ENCODE results near the gene UBE2C. TPM values are rescaled to one million over a fixed set of nuclear protein-coding genes. Genes with fewer than 3 reads are reported as not detected.
"Not testable (repeated sequence)": the region's sequence is repeated elsewhere in the genome, so short reads cannot be mapped to it uniquely, and the experiment has no call there.

Gene UBE2C
- polyA plus RNA-seq = 1 to 10 TPM in 2 of 3 donors, not detected in 1; 1.9 to 2.0 TPM

DNA sequence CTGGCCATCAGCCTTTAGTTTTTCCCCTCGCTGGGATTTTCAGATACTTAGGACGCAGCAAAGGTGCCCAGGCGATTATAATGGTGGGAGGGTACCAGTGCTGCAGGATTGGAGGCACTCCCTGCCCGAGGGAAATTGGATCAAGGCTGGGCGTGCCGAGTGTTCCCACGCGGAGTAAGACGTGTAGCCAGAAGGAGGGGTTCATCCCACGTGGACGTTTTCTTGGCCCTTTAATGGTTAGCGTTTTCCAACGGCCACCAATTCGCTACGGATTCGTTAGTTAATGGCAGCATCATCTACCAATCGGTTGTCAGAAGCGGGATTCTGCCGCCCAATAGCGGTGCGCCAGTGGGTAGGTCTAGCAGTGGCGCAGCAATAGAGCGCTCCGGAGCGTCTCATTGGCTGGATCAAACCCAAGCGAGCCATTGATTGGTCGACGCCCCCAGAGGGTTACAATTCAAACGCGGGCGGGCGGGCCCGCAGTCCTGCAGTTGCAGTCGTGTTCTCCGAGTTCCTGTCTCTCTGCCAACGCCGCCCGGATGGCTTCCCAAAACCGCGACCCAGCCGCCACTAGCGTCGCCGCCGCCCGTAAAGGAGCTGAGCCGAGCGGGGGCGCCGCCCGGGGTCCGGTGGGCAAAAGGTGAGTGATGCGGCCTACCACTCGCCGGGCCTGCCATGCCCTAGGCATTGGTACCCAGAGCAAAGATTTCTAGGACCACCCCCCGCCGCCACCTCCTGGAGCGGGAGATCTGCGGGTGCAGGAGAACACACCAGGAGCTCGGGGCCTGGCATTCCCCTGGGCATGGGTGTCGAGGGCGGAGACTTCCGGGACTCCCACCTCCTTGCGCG is at the start of gene UBE2C:
Gene UBE2C, plus strand, starts transcription at position 488 of the 849 bp plus-strand sequence. Its CDS starts 52 bp downstream, at position 540.
- peaks cover 3 to 7% (median 5%) of the 10 kb centered on the region in 3 donors for H3K27me3 Mint-ChIP-seq (ENCODE audit: low read depth in 3 of 3)
- peaks cover 13 to 25% of the 10 kb centered on the region in 2 donors for H3K4me1 Mint-ChIP-seq
- DNase-seq = peak; percentile 94
- H3K4me3 Mint-ChIP-seq = peak within 1 kb of the TSS; percentile 84 to 88 (median 85)
- peaks cover 5 to 9% (median 9%) of the 10 kb centered on the region in 3 donors for H3K36me3 Mint-ChIP-seq
- H3K9me3 Mint-ChIP-seq = no peaks in the 10 kb centered on the region
- H3K27ac Mint-ChIP-seq = peak within 1 kb of the TSS; percentile 46 to 81 (median 74)

GRCh38 chr20:45764618-45765282 is 47.7 kb upstream of the UBE2C start:
- not testable (repeated sequence) for H3K27ac Mint-ChIP-seq; H3K4me3 Mint-ChIP-seq; H3K36me3 Mint-ChIP-seq; DNase-seq; H3K4me1 Mint-ChIP-seq; H3K27me3 Mint-ChIP-seq (ENCODE audit: low read depth in 3 of 3); H3K9me3 Mint-ChIP-seq

GRCh38 chr20:45765307-45765875 is 47.1 kb upstream of the UBE2C start:
- Mint-ChIP-seq H3K27ac (no peak overlapping the region), H3K9me3 (no peaks in the 10 kb centered on the region), H3K36me3 (no peaks in the 10 kb centered on the region), H3K4me1 (no peaks in the 10 kb centered on the region), H3K4me3 (no peak overlapping the region), H3K27me3 (ENCODE audit: low read depth in 3 of 3) (peaks cover 0 to 3% (median 0%) of the 10 kb centered on the region in 3 donors)
- no peak for DNase-seq

- peaks cover 0 to 3% (median 0%) of the 10 kb centered on the region in 3 donors for H3K27me3 Mint-ChIP-seq (ENCODE audit: low read depth in 3 of 3)
- H3K4me1 Mint-ChIP-seq = no peaks in the 10 kb centered on the region
- H3K36me3 Mint-ChIP-seq = no peaks in the 10 kb centered on the region
- DNase-seq = no peak
- H3K4me3 Mint-ChIP-seq = no peak overlapping the region
- no peaks in the 10 kb centered on the region for H3K9me3 Mint-ChIP-seq
- no peak overlapping the region for H3K27ac Mint-ChIP-seq
Observed at GRCh38 chr20:45765980-45766379, 46.5 kb upstream of the UBE2C start.

- Mint-ChIP-seq H3K27me3 (ENCODE audit: low read depth in 3 of 3) (peaks cover 1 to 3% (median 2%) of the 10 kb centered on the region in 3 donors), H3K4me3 (no peak overlapping the region), H3K4me1 (no peaks in the 10 kb centered on the region), H3K36me3 (no peaks in the 10 kb centered on the region), H3K27ac (no peak overlapping the region), H3K9me3 (no peaks in the 10 kb centered on the region)
- no peak for DNase-seq
Observed at GRCh38 chr20:45768479-45768878, 44.0 kb upstream of the UBE2C start.

DNA sequence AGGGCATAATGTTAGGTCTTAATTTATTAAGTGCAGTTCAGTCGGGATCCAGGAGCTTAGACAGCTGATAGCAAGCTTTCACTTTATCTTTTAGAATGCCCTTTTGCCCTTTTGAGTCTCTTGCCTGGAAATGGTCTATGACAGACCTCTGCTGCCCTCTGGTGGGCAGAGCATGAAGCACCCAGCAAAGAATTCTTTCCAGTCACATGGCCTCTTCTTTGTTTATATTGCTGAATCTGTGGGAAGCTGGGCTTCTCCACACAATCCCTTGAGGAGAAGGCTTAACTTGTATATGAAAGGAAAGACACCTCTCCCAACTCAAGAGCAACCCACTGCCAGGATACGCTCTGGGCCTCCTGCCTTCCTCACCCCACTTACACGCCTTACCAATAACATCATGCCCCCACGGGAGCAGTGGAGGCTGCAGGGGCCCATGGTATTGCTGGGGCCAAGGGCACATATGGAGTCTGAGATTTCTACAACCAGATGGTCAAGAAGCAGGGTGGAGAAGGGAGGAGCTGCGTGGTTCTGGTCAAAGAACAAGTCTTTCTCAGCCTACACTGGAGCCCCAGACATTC is 41.2 kb upstream of the UBE2C start:
- peaks cover 0 to 8% (median 4%) of the 10 kb centered on the region in 3 donors for H3K27me3 Mint-ChIP-seq (ENCODE audit: low read depth in 3 of 3)
- no peaks in the 10 kb centered on the region for H3K4me1 Mint-ChIP-seq
- H3K9me3 Mint-ChIP-seq = no peaks in the 10 kb centered on the region
- DNase-seq = peak; percentile 66 to 74 (median 68)
- no peaks in the 10 kb centered on the region for H3K36me3 Mint-ChIP-seq
- H3K27ac Mint-ChIP-seq = peak overlapping the region in 1 of 6 donors; percentile 6
- no peak overlapping the region for H3K4me3 Mint-ChIP-seq

DNA sequence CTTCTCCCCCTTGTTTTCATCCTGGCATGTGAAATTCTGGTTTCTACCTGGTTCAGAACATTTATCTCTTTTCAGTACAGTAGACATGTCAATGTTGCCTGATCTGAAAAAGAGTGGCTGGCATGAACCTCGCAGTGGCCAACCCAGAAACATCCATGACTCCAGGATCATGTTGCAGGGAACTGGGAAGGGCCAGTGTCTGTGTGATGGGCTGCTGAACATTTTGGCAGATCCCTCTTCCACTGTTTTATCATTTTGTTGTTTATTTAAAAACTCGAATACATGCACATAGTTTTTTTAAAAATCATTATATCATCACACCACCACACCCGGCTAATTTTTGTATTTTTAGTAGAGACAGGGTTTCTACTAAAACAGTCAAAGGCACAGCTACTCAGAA is 39.8 kb upstream of the UBE2C start:
- Mint-ChIP-seq H3K36me3 (no peaks in the 10 kb centered on the region), H3K4me1 (no peaks in the 10 kb centered on the region), H3K27ac (no peak overlapping the region), H3K4me3 (no peak overlapping the region), H3K9me3 (no peaks in the 10 kb centered on the region), H3K27me3 (ENCODE audit: low read depth in 3 of 3) (peaks cover 0 to 8% (median 4%) of the 10 kb centered on the region in 3 donors)
- DNase-seq = no peak

GRCh38 chr20:45774945-45775344 is 37.5 kb upstream of the UBE2C start:
- Mint-ChIP-seq H3K27me3 (ENCODE audit: low read depth in 3 of 3) (peaks cover 0 to 8% (median 4%) of the 10 kb centered on the region in 3 donors), H3K9me3 (no peaks in the 10 kb centered on the region), H3K27ac (peak overlapping the region in 1 of 6 donors; percentile 8), H3K4me1 (no peaks in the 10 kb centered on the region), H3K36me3 (no peaks in the 10 kb centered on the region), H3K4me3 (no peak overlapping the region)
- DNase-seq = no peak

- Mint-ChIP-seq H3K4me3 (no peak overlapping the region), H3K9me3 (no peaks in the 10 kb centered on the region), H3K27me3 (ENCODE audit: low read depth in 3 of 3) (peaks cover 0 to 8% (median 4%) of the 10 kb centered on the region in 3 donors), H3K27ac (no peak overlapping the region), H3K4me1 (no peaks in the 10 kb centered on the region), H3K36me3 (no peaks in the 10 kb centered on the region)
- DNase-seq = no peak
Observed at GRCh38 chr20:45775411-45775810, 37.0 kb upstream of the UBE2C start.

DNA sequence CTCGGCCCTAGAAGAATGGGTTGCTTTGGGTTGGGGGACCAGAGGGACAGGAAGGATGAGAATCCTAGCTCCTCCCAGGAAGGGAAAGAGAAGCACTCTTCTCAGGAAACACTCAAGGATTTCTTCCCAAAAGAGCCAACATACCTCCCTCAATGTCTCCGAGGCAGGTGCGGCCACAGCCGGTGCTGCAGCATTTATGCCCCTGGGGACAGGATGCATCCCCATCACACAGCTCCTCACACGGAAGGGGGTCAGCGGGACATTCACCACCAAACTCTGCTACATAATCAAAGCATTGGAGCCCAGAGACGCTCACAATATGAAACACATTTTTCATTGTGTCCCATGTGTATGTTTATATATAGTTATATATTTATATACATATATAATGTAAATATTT is 35.5 kb upstream of the UBE2C start:
- no peak for DNase-seq
- no peaks in the 10 kb centered on the region for H3K4me1 Mint-ChIP-seq
- H3K36me3 Mint-ChIP-seq = no peaks in the 10 kb centered on the region
- H3K27ac Mint-ChIP-seq = no peak overlapping the region
- no peak overlapping the region for H3K4me3 Mint-ChIP-seq
- no peaks in the 10 kb centered on the region for H3K9me3 Mint-ChIP-seq
- peaks cover 0 to 8% (median 2%) of the 10 kb centered on the region in 3 donors for H3K27me3 Mint-ChIP-seq (ENCODE audit: low read depth in 3 of 3)

- no peak overlapping the region for H3K4me3 Mint-ChIP-seq
- no peaks in the 10 kb centered on the region for H3K36me3 Mint-ChIP-seq
- H3K4me1 Mint-ChIP-seq = no peaks in the 10 kb centered on the region
- DNase-seq = no peak
- H3K9me3 Mint-ChIP-seq = no peaks in the 10 kb centered on the region
- no peak overlapping the region for H3K27ac Mint-ChIP-seq
- H3K27me3 Mint-ChIP-seq (ENCODE audit: low read depth in 3 of 3) = peaks cover 0 to 5% (median 5%) of the 10 kb centered on the region in 3 donors
Observed at GRCh38 chr20:45779011-45779915, 33.2 kb upstream of the UBE2C start.

DNA sequence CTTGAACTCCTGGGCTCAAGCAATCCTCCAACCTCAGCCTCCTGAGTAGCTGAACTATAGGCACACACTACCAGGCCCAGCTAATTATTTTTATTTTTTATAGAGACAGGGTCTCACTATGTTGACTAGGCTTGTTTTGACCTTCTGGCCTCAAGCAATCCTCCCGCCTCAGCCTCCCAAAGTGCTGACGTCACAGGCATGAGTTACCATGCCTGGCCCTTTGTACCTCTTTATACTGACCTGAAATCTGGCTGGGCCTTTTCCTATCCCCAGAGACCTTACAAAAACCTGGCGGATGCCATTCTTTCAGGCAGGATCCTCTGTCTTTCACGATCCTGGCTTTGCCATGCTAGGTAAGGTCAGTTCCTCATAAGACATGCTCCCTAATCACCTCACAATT is 32.3 kb upstream of the UBE2C start:
- DNase-seq = no peak
- Mint-ChIP-seq H3K9me3 (no peaks in the 10 kb centered on the region), H3K4me3 (no peak overlapping the region), H3K4me1 (no peaks in the 10 kb centered on the region), H3K27ac (no peak overlapping the region), H3K36me3 (no peaks in the 10 kb centered on the region), H3K27me3 (ENCODE audit: low read depth in 3 of 3) (peaks cover 0 to 8% (median 5%) of the 10 kb centered on the region in 3 donors)

GRCh38 chr20:45781391-45781931 is 31.0 kb upstream of the UBE2C start:
- H3K27ac Mint-ChIP-seq = no peak overlapping the region
- no peak for DNase-seq

More at GRCh38 chr20:45781391-45781931, 31.0 kb upstream of the UBE2C start:
- Mint-ChIP-seq H3K36me3 (peaks cover 0 to 3% (median 0%) of the 10 kb centered on the region in 3 donors), H3K4me1 (no peaks in the 10 kb centered on the region), H3K4me3 (no peak overlapping the region), H3K27me3 (ENCODE audit: low read depth in 3 of 3) (peaks cover 0 to 9% (median 5%) of the 10 kb centered on the region in 3 donors), H3K9me3 (no peaks in the 10 kb centered on the region)

All from immature natural killer cell (primary cell).